Gastroesophageal sphincter (tissue), 3 donors: ENCODE results near the gene CD163.

Source experiments
- CTCF ChIP-seq, 4 experiments: fragments of 200-600 bp in 2 of 4; fragments of 450-650 bp in 2 of 4; sonication (generic) in 1 of 4; IDR thresholded peaks; one replicate each; pipeline ENCODE4 v1.5.1; 2017 to 2019; ENCODE audit warnings: antibody characterized with exemption in 4 of 4, mild to moderate bottlenecking in 2 of 4, moderate library complexity in 2 of 4
- EP300 ChIP-seq: sonication (generic); formaldehyde crosslinking; IDR thresholded peaks from one replicate; pipeline ENCODE4 v1.6.1; 2017; ENCODE audit warnings: antibody characterized with exemption, mild to moderate bottlenecking
- POLR2A ChIP-seq, 2 donors: fragments of 450-650 bp; IDR thresholded peaks; one replicate each; pipeline ENCODE4 v1.6.1; 2017; ENCODE audit warnings: antibody characterized with exemption in 2 of 2, mild to moderate bottlenecking in 2 of 2, moderate library complexity in 1 of 2
- POLR2AphosphoS5 ChIP-seq: sonication (generic); formaldehyde crosslinking; IDR thresholded peaks from one replicate; pipeline ENCODE4 v1.6.1; 2017; ENCODE audit warnings: antibody characterized with exemption

- TF ChIP-seq POLR2A (IDR thresholded peaks at IDR 0.05), result no peak
- TF ChIP-seq CTCF (IDR thresholded peaks at IDR 0.05), result no peak
- TF ChIP-seq POLR2AphosphoS5, result no peak
- no peak for TF ChIP-seq EP300
Measured at GRCh38 chr12:7496451-7496850, 7.1 kb downstream of the CD163 start.
